Sigmoid colon (tissue), 4 donors: Measurements from ENCODE around the gene ZNF350.

Source experiments
- POLR2A ChIP-seq, 2 donors: fragments of 450-650 bp; IDR thresholded peaks; one replicate each; pipeline ENCODE4 v1.6.1; 2016; ENCODE audit warnings: antibody characterized with exemption in 2 of 2, mild to moderate bottlenecking in 2 of 2, moderate library complexity in 2 of 2
- POLR2AphosphoS5 ChIP-seq, 4 donors: sonication (generic); formaldehyde crosslinking; IDR thresholded peaks; one replicate each; pipeline ENCODE4 v1.6.1; 2017; ENCODE audit warnings: antibody characterized with exemption in 4 of 4
- TF ChIP-seq, protein P1 (sequence below), 4 experiments: fragments of 450-650 bp in 3 of 4; fragments of 200-600 bp in 1 of 4; IDR thresholded peaks; one replicate each; pipeline ENCODE4 v1.5.1; 2016 to 2019; ENCODE audit warnings: antibody characterized with exemption in 4 of 4, mild to moderate bottlenecking in 3 of 4, moderate library complexity in 2 of 4

DNA sequence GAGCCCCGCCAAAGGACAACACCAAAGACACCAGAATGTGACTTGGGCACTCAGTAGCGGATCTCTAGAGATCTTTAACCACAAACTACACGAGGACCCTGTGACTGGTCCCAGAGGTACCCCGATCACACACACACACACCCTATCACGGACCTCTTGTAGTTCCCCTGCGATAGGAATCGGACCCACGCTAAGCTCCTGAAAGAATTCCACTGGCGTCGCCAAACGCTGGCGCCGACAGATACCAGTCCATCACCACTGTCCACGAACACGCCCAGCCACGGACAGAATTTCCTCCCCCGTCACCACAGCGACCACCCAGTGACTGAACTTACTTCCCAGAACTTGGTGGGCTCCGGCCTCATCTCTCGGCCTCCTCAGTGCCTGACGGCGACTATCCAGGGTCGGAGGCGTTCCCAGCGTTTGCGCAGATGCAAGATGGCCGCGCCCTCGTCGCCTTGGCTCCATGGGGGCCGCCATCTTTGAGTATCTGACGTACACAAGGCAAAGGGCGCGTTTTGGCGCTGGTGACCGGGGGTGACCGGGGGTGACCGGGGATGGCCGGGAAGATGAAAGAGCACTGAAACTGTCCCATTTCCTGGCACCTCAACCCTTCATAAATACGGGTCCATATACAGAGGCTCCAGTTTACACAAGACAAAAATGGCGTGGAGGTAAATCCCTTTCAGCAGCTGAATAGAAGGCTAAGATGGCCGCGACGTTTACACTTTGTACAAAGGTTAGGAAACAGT is 21.3 kb upstream of the ZNF350 start, which contains the start of gene ZNF615:
- TF ChIP-seq, protein P1, sequence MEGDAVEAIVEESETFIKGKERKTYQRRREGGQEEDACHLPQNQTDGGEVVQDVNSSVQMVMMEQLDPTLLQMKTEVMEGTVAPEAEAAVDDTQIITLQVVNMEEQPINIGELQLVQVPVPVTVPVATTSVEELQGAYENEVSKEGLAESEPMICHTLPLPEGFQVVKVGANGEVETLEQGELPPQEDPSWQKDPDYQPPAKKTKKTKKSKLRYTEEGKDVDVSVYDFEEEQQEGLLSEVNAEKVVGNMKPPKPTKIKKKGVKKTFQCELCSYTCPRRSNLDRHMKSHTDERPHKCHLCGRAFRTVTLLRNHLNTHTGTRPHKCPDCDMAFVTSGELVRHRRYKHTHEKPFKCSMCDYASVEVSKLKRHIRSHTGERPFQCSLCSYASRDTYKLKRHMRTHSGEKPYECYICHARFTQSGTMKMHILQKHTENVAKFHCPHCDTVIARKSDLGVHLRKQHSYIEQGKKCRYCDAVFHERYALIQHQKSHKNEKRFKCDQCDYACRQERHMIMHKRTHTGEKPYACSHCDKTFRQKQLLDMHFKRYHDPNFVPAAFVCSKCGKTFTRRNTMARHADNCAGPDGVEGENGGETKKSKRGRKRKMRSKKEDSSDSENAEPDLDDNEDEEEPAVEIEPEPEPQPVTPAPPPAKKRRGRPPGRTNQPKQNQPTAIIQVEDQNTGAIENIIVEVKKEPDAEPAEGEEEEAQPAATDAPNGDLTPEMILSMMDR (IDR thresholded peaks at IDR 0.05), result no peak
- peak; percentile 34 to 86 (median 82) for TF ChIP-seq POLR2AphosphoS5 (IDR thresholded peaks at IDR 0.05)
- TF ChIP-seq POLR2A (IDR thresholded peaks at IDR 0.05), result peak in 1 of 2 donors; percentile 35
